HepG2 (cell line): ENCODE data around the gene FAHD2A. TPM values are rescaled to one million over a fixed set of nuclear protein-coding genes. Genes with fewer than 3 reads are reported as not detected.

Source experiments
- ATAC-seq: fragments of 200-7000 bp; cut with Tn5 transposase; 3 replicates; pipeline ENCODE4 v1.9.1; 2020; ENCODE audit warnings: mild to moderate bottlenecking, moderate library complexity
- Bru-seq: library from RNA; stranded (reverse); fragments of 400-500 nt; gene quantifications from one replicate; lab custom pipeline; 2021; lab: Mats Ljungman, UMichigan
- BruChase-seq, 2 experiments: library from RNA; stranded (reverse); fragments of 400-500 nt; gene quantifications; one replicate each; lab custom pipeline; 2021; lab: Mats Ljungman, UMichigan
- BruUV-seq: library from RNA; stranded (reverse); fragments of 400-500 nt; replicated peaks from 2 replicates; lab custom pipeline; 2021; lab: Mats Ljungman, UMichigan
- CTCF ChIA-PET: fragments of 300-600 bp; formaldehyde crosslinking; extraction: SDS; loops from one replicate; lab custom pipeline; 2021; ENCODE audit warnings: low total read pairs, inconsistent platforms, low intra/inter-chr PET ratio; lab: Yijun Ruan, JAX
- POLR2A ChIA-PET: fragments of 350-600 bp; sonication (Branson Sonifier 250); formaldehyde crosslinking; loops from one replicate; lab custom pipeline; 2020; ENCODE audit warnings: antibody characterized with exemption, inconsistent platforms; lab: Yijun Ruan, JAX
- DNase-seq: peaks from one replicate; pipeline ENCODE4 v3.0.0-alpha.2; 2015; ENCODE audit warnings: low spot score
- FAIRE-seq: peaks from 3 replicates; lab custom pipeline; 2011; peaks lifted over from hg19 to GRCh38; lab: Jason Lieb, UNC
- H2AFZ ChIP-seq: one replicate; pipeline ENCODE4 v1.6.1; 2011; ENCODE audit warnings: low read length, inconsistent platforms
- H3K27ac ChIP-seq: fragments of 300-600 bp; 3 replicates; pipeline ENCODE4 v1.8.0; 2011; ENCODE audit warnings: mixed run types, mild to moderate bottlenecking, mixed read lengths, low read length, inconsistent platforms; ENCODE audit not compliant: insufficient read depth; ENCODE audit errors: extremely low read length
- H3K27me3 ChIP-seq, 2 experiments: fragments of 200-600 bp in 1 of 2; 2 replicates in 1 of 2; 3 replicates in 1 of 2; pipeline versions ENCODE4 v1.6.0 to v1.8.0; 2011; ENCODE audit warnings: low read length in 2 of 2, mild to moderate bottlenecking in 2 of 2, moderate library complexity in 2 of 2, inconsistent platforms in 1 of 2; ENCODE audit not compliant: insufficient read depth in 2 of 2, control insufficient read depth in 1 of 2
- H3K36me3 ChIP-seq, 2 experiments: fragments of 200-600 bp in 1 of 2; replicated peaks in 1 of 2; 2 replicates in 1 of 2; 3 replicates in 1 of 2; pipeline versions ENCODE4 v1.5.1 to v1.8.0; 2011; ENCODE audit warnings: low read length in 2 of 2, inconsistent platforms in 1 of 2; ENCODE audit not compliant: insufficient read depth in 2 of 2, control insufficient read depth in 1 of 2
- H3K4me1 ChIP-seq: 2 replicates; pipeline ENCODE4 v1.5.1; 2012; ENCODE audit warnings: low read length, inconsistent platforms; ENCODE audit not compliant: insufficient read depth
- H3K4me2 ChIP-seq: 2 replicates; pipeline ENCODE4 v1.6.0; 2011; ENCODE audit warnings: low read depth, low read length, inconsistent platforms
- H3K4me3 ChIP-seq, 3 experiments: fragments of 200-600 bp in 1 of 3; sonication (generic), shearing (Covaris generic) in 1 of 3; replicated peaks in 1 of 3; 2 replicates each; pipeline ENCODE4 v1.5.1; 2011 to 2016; ENCODE audit warnings: low read length in 3 of 3, inconsistent platforms in 2 of 3, low read depth in 2 of 3, mild to moderate bottlenecking in 2 of 3, control low read depth in 1 of 3, mixed read lengths in 1 of 3; ENCODE audit not compliant: insufficient read depth in 1 of 3
- H3K79me2 ChIP-seq: one replicate; pipeline ENCODE4 v1.6.1; 2011; ENCODE audit warnings: low read length, inconsistent platforms; ENCODE audit not compliant: insufficient read depth
- H3K9ac ChIP-seq: 2 replicates; pipeline ENCODE4 v1.6.0; 2011; ENCODE audit warnings: mild to moderate bottlenecking, low read depth, low read length, inconsistent platforms; ENCODE audit not compliant: insufficient read depth
- H3K9me3 ChIP-seq: 2 replicates; pipeline ENCODE4 v1.5.1; 2012; ENCODE audit warnings: mild to moderate bottlenecking, low read length
- H4K20me1 ChIP-seq: 2 replicates; pipeline ENCODE4 v1.6.0; 2011; ENCODE audit warnings: inconsistent platforms, mild to moderate bottlenecking, low read length, moderate library complexity; ENCODE audit not compliant: insufficient read depth
- ATM ChIP-seq: fragments of 450-650 bp; IDR thresholded peaks from 2 replicates; pipeline ENCODE4 v1.7.1; 2017; ENCODE audit warnings: mild to moderate bottlenecking, borderline replicate concordance
- FOSL1 ChIP-seq: sonication (generic); formaldehyde crosslinking; IDR thresholded peaks from 2 replicates; pipeline ENCODE4 v1.9.0; 2021; ENCODE audit warnings: missing genetic modification reagents, borderline replicate concordance
- KMT2B ChIP-seq: IDR thresholded peaks from 2 replicates; pipeline ENCODE4 v1.6.1; 2016; ENCODE audit warnings: missing genetic modification reagents, missing compliant biosample characterization
- MZF1 ChIP-seq: sonication (generic); formaldehyde crosslinking; IDR thresholded peaks from 2 replicates; pipeline ENCODE4 v1.8.1; 2023; ENCODE audit warnings: mild to moderate bottlenecking, missing genetic modification reagents, borderline replicate concordance
- RARG ChIP-seq: sonication (generic); formaldehyde crosslinking; IDR thresholded peaks from 2 replicates; pipeline ENCODE4 v1.4.0; 2020; ENCODE audit warnings: low read depth, mild to moderate bottlenecking, missing genetic modification reagents
- THAP9 ChIP-seq: sonication (generic); formaldehyde crosslinking; IDR thresholded peaks from 2 replicates; pipeline ENCODE4; 2020; ENCODE audit warnings: missing genetic modification reagents, mild to moderate bottlenecking, borderline replicate concordance
- ZNF503 ChIP-seq: sonication (generic); formaldehyde crosslinking; IDR thresholded peaks from 2 replicates; pipeline ENCODE4 v1.4.0; 2020; ENCODE audit warnings: missing genetic modification reagents
- ZNF713 ChIP-seq: sonication (generic); formaldehyde crosslinking; IDR thresholded peaks from 2 replicates; pipeline ENCODE4 v1.4.0; 2020; ENCODE audit warnings: mild to moderate bottlenecking, missing genetic modification reagents
- WGBS: methylation state at CpG from one replicate; pipeline ENCODE4 v1.1.6; 2017; ENCODE audit warnings: low lambda C conversion rate; 5-methylcytosine and 5-hydroxymethylcytosine counted together
- in situ Hi-C: cut with HindIII; loops from 2 replicates; pipeline ENCODE4 v1.10.0; 2017; ENCODE audit warnings: low pct_unique_long_range_greater_than_20kb; ENCODE audit not compliant: extremely low pct_ligation_motif_present
- intact Hi-C: fragments of 100-400 bp; cut with micrococcal nuclease; formaldehyde crosslinking; loops from one replicate; pipeline ENCODE4 v1.10.0; 2022; ENCODE audit not compliant: unreplicated experiment
- long read RNA-seq, 2 experiments: library from RNA in 1 of 2; library from polyadenylated mRNA in 1 of 2; stranded (forward) in 1 of 2; unstranded in 1 of 2; transcript quantifications; one replicate each; pipeline ENCODE4 v2.0.0, GENCODE V29; 2019 to 2022
- polyA minus RNA-seq, 3 experiments: library from RNA; depleted of rRNA, polyadenylated mRNA; stranded (reverse); fragments of >200 nt; gene quantifications; 2 replicates each; pipeline ENCODE4 v1.2.3, GENCODE V29; 2011; ENCODE audit warnings: low replicate concordance in 1 of 3
- polyA plus RNA-seq, 8 experiments: library from polyadenylated mRNA; depleted of rRNA in 3 of 8; stranded (reverse) in 7 of 8; unstranded in 1 of 8; fragments of >200 nt; fragmentation: Illumina TruSeq in 4 of 8; extraction: Trizol in 4 of 8; gene quantifications; 2 replicates each; pipeline versions ENCODE4 v1.2.1 to v1.2.3, GENCODE V29; 2011 to 2016; ENCODE audit warnings: low read depth in 4 of 8, missing spikeins in 1 of 8, mixed read lengths in 1 of 8; ENCODE audit not compliant: insufficient read depth in 1 of 8
- total RNA-seq, 5 experiments: library from RNA; depleted of rRNA; stranded (reverse); fragments of >200 nt; fragmentation: Illumina TruSeq; extraction: Trizol; gene quantifications; 2 replicates each; pipeline ENCODE4 v1.2.3, GENCODE V29; 2016; ENCODE audit warnings: low read depth in 1 of 5
- TF ChIP-seq, protein P1 (sequence below): sonication (generic); formaldehyde crosslinking; IDR thresholded peaks from 2 replicates; pipeline ENCODE4 v1.8.0; 2022; ENCODE audit warnings: missing genetic modification reagents, mild to moderate bottlenecking, borderline replicate concordance

Gene FAHD2A
- total RNA-seq (2016; rRNA removed; fragmentation: Illumina TruSeq; extraction: Trizol) (44.2 and 48.4 TPM in 2 replicates), polyA plus RNA-seq (2011; rRNA removed) (34.0 and 41.8 TPM in 2 replicates), polyA minus RNA-seq (2011; rRNA and poly(A)+ RNA removed; ENCODE audit: low replicate concordance) (38.4 and 46.0 TPM in 2 replicates), Bru-seq, nascent RNA (percentile 87 among the genes with signal in this experiment), BruChase-seq, experiment 1, labeled RNA remaining after a 6-hour chase (percentile 61 among the genes with signal in this experiment), BruChase-seq, experiment 2, labeled RNA remaining after a 2-hour chase (percentile 72 among the genes with signal in this experiment)
- total RNA-seq (2016; cell fraction: cytosol; rRNA removed; fragmentation: Illumina TruSeq; extraction: Trizol; ENCODE audit: low read depth): 6.0 and 7.7 TPM in 2 replicates
- 43.7 and 52.6 TPM in 2 replicates for total RNA-seq (2016; cell fraction: insoluble cytoplasmic fraction; rRNA removed; fragmentation: Illumina TruSeq; extraction: Trizol)
- total RNA-seq (2016; cell fraction: membrane; rRNA removed; fragmentation: Illumina TruSeq; extraction: Trizol): 11.6 and 14.6 TPM in 2 replicates
- total RNA-seq (2016; cell fraction: nucleus; rRNA removed; fragmentation: Illumina TruSeq; extraction: Trizol): 37.1 and 41.1 TPM in 2 replicates
- polyA plus RNA-seq (2011; cell fraction: cytosol; rRNA removed): 27.3 and 33.0 TPM in 2 replicates
- 86.2 and 107 TPM in 2 replicates for polyA plus RNA-seq (2011; cell fraction: nucleus; rRNA removed)
- 23.8 and 29.6 TPM in 2 replicates for polyA plus RNA-seq (2012)
- polyA plus RNA-seq (2016; cell fraction: cytosol; fragmentation: Illumina TruSeq; extraction: Trizol; ENCODE audit: low read depth): 8.4 and 12.0 TPM in 2 replicates
- 50.4 and 54.4 TPM in 2 replicates for polyA plus RNA-seq (2016; cell fraction: insoluble cytoplasmic fraction; fragmentation: Illumina TruSeq; extraction: Trizol; ENCODE audit: low read depth)
- polyA plus RNA-seq (2016; cell fraction: membrane; fragmentation: Illumina TruSeq; extraction: Trizol; ENCODE audit: low read depth): 11.0 and 12.8 TPM in 2 replicates
- polyA plus RNA-seq (2016; cell fraction: nucleus; fragmentation: Illumina TruSeq; extraction: Trizol; ENCODE audit: insufficient read depth, low read depth): 56.9 and 57.0 TPM in 2 replicates
- polyA minus RNA-seq (2011; cell fraction: cytosol; rRNA and poly(A)+ RNA removed): 14.6 and 15.4 TPM in 2 replicates
- 44.5 and 51.1 TPM in 2 replicates for polyA minus RNA-seq (2011; cell fraction: nucleus; rRNA and poly(A)+ RNA removed)
- long read RNA-seq, experiment 1, full-length matches to known transcripts: 41 of 60 reads
- long read RNA-seq, experiment 1, partial matches to known transcripts: 6 of 60 reads
- long read RNA-seq, experiment 1, other reads (novel, unspliced or antisense): 13 of 60 reads
- long read RNA-seq, experiment 2, full-length matches to known transcripts: 17 of 56 reads
- long read RNA-seq, experiment 2, partial matches to known transcripts: 11 of 56 reads
- long read RNA-seq, experiment 2, other reads (novel, unspliced or antisense): 28 of 56 reads

DNA sequence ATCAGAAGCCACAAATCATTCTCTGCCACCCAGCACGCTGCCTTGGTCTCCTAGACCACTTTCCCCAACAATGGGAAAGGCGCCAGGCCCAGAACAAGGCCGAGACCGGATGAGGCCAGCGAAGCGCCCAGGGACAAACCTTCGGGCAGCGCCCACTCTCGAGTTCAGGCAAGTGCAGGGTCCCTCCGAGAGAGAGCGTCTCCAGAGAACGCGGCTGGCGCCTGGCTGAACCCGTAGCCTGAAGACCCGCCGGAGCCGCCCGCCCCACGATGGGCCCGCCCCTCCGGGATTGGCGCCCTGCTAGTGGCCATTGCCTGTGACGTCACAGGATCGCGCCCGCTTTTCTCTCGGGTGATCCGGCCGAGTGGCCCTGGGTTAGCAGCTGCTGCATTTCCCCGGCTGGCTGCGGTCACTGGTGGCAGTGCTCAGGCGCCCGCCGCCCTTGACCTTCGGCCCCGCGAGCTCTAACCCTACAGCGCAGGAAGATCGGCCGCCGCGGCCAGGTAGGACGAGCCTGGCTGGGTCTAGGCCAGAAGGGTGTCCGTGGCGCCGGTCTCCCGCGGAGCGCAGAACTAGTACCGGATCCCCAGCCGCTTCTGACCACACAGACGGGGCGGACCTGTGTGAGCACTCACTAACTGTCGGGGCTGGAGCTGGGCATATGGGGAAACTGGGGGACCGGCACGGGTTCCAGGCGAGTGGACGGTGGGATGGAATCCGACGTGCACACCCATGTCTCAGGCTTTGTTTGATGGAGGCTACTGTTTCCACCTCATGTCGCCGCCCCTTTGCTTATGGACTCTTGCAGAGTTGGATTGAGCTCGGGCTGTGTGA is at the start of gene FAHD2A:
TSS of gene FAHD2A (plus strand) at position 339 of the 834 bp plus-strand sequence. CDS start 2,851 bp downstream, outside the sequence.
- ATAC-seq: peak; percentile 93
- intact Hi-C loops: loop anchor here (1.0 kb wide), 2 partner anchors 57 to 237 kb away; partner anchors contain the start of gene ZNF2
- Histone ChIP-seq H2AFZ (peak within 1 kb of the TSS; percentile 38), H3K79me2 (peaks cover 14% of the 10 kb centered on the region), H3K4me3 (peak within 1 kb of the TSS; percentile 88 to 99 (median 94)), H3K9me3 (no peaks in the 10 kb centered on the region), H3K4me2 (peak within 1 kb of the TSS; percentile 88), H3K36me3 (peaks cover 0 to 7% of the 10 kb centered on the region in 2 experiments; a peak in 3 of 5 replicates), H3K9ac (peak within 1 kb of the TSS; percentile 93), H3K27ac (peak within 1 kb of the TSS; percentile 82), H3K27me3 (no peaks in the 10 kb centered on the region; a peak in 1 of 5 replicates), H4K20me1 (no peaks in the 10 kb centered on the region), H3K4me1 (peaks cover 23% of the 10 kb centered on the region)
- peak; percentile 89 for DNase-seq
- POLR2A ChIA-PET: interaction anchor here (0.6 to 5.1 kb wide), 6 partner anchors 12 to 237 kb away, joined by 3 to 110 read pairs (median 4); partner anchors contain the start of gene ZNF2
- in situ Hi-C loops: no loop called here
- WGBS: 2% methylated on average over 35 of the region's 64 CpGs
- BruUV-seq: no TSS peak
- no peak for FAIRE-seq
- CTCF ChIA-PET: interaction anchor here (0.8 to 2.0 kb wide), 2 partner anchors 10 to 13 kb away, joined by 3 to 9 read pairs; no protein-coding TSS in a partner anchor
- TF ChIP-seq ZNF713 (CRISPR knock-in tag) (no peak), ATM (no peak), FOSL1 (no peak), RARG (CRISPR knock-in tag) (0 out of 2 replicates have a peak, but pooled peaks have one; percentile 38), KMT2B (CRISPR knock-in tag) (peak; percentile 88), THAP9 (CRISPR knock-in tag) (0 out of 2 replicates have a peak, but pooled peaks have one; percentile 13), MZF1 (CRISPR knock-in tag) (peak; percentile 41; the same call in 1 of the 2 replicates), ZNF503 (0 out of 2 replicates have a peak, but pooled peaks have one; percentile 57)
- TF ChIP-seq, protein P1, sequence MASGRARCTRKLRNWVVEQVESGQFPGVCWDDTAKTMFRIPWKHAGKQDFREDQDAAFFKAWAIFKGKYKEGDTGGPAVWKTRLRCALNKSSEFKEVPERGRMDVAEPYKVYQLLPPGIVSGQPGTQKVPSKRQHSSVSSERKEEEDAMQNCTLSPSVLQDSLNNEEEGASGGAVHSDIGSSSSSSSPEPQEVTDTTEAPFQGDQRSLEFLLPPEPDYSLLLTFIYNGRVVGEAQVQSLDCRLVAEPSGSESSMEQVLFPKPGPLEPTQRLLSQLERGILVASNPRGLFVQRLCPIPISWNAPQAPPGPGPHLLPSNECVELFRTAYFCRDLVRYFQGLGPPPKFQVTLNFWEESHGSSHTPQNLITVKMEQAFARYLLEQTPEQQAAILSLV (CRISPR knock-in tag): no peak; the same call in none of the 2 replicates
